Superior temporal gyrus (tissue), 1 donor: ENCODE measurements around the gene SMC1B.
"Not testable (repeated sequence)": the region's sequence is repeated elsewhere in the genome, so short reads cannot be mapped to it uniquely, and the experiment has no call there.

Source experiments
- DNase-seq: peaks from one replicate; pipeline ENCODE4 v3.0.0-alpha.2; 2016; ENCODE audit errors: extremely low spot score

Gene SMC1B

GRCh38 chr22:45420539-45420938 lies 7.1 kb upstream of the SMC1B start:
- no peak for DNase-seq

- DNase-seq, result no peak
These were observed 6.6 kb upstream of the SMC1B start for GRCh38 chr22:45420011-45420410.

GRCh38 chr22:45418770-45419138 lies 5.4 kb upstream of the SMC1B start:
- DNase-seq, result no peak

GRCh38 chr22:45418056-45418769 lies 4.8 kb upstream of the SMC1B start:
- no peak for DNase-seq

GRCh38 chr22:45413013-45413367 lies 409 bp downstream of the SMC1B start:
- DNase-seq, result no peak

GRCh38 chr22:45407793-45408192 lies 5.6 kb downstream of the SMC1B start:
- no peak for DNase-seq

GRCh38 chr22:45402466-45402985 lies 10.9 kb downstream of the SMC1B start:
- DNase-seq, result no peak

GRCh38 chr22:45399712-45400445 lies 13.5 kb downstream of the SMC1B start:
- DNase-seq, result no peak

- no peak for DNase-seq
These were observed 15.2 kb downstream of the SMC1B start for GRCh38 chr22:45398214-45398613.

GRCh38 chr22:45397806-45398205 lies 15.6 kb downstream of the SMC1B start:
- DNase-seq, result no peak

GRCh38 chr22:45389546-45389945 lies 23.9 kb downstream of the SMC1B start:
- DNase-seq, result no peak

- no peak for DNase-seq
These were observed 32.1 kb downstream of the SMC1B start for GRCh38 chr22:45381348-45381747.

- no peak for DNase-seq
These were observed 36.7 kb downstream of the SMC1B start for GRCh38 chr22:45376703-45377102.

- no peak for DNase-seq
These were observed 37.4 kb downstream of the SMC1B start for GRCh38 chr22:45376009-45376408.

GRCh38 chr22:45373592-45373991 lies 39.8 kb downstream of the SMC1B start:
- DNase-seq, result not testable (repeated sequence)

- no peak for DNase-seq
These were observed 46.7 kb downstream of the SMC1B start for GRCh38 chr22:45366713-45367112.

GRCh38 chr22:45359627-45360026 lies 53.8 kb downstream of the SMC1B start:
- no peak for DNase-seq

GRCh38 chr22:45358127-45358526 lies 55.3 kb downstream of the SMC1B start:
- no peak for DNase-seq

GRCh38 chr22:45357490-45357889 lies 55.9 kb downstream of the SMC1B start:
- DNase-seq, result no peak

- no peak for DNase-seq
These were observed 59.6 kb downstream of the SMC1B start for GRCh38 chr22:45353786-45354185.

GRCh38 chr22:45352757-45353156 lies 60.6 kb downstream of the SMC1B start:
- not testable (repeated sequence) for DNase-seq

- no peak for DNase-seq
These were observed 61.4 kb downstream of the SMC1B start for GRCh38 chr22:45351956-45352355.

GRCh38 chr22:45349916-45350315 lies 63.5 kb downstream of the SMC1B start:
- DNase-seq, result no peak
